ENCODE results near the gene VSNL1. TPM values are rescaled to one million over a fixed set of nuclear protein-coding genes. Genes with fewer than 3 reads are reported as not detected.

The VSNL1 gene
- total and polyA plus RNA-seq, 2 experiments from 2014 or later, result 102 to 112 TPM

DNA sequence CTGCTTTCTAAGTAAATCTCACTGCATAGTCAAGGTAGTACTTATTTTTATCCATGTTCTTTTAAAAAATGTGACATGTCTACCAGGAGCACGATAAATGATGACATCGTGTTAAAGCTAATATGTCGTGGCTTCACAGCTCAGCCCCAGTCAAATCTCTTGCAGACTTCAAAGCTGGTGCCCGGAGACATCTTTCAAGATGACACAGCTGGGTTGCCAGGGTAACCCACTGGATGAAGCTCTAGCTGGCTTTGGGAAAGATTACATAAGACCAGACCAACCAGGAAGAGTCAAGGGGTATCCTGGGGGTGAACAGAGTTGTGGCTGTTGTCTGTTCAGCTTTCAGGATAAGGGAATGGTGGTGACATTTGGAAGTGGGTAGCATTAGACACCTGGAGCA, 67.8 kb downstream of the VSNL1 start (continued):
- TF ChIP-seq ZNF462 (CRISPR knock-in tag; IDR thresholded peaks at IDR 0.05) (no peak), STAT1 (IDR thresholded peaks at IDR 0.05; ENCODE audit: unreplicated experiment) (no peak)

GRCh38 chr2:17610521-17610920, 70.0 kb downstream of the VSNL1 start:
- Histone ChIP-seq H3K9me2 (ENCODE audit: insufficient read depth) (0 out of 2 replicates have a peak, but pooled peaks cover 6% of the 10 kb centered on the region), H3K4me1 (ENCODE audit: insufficient read depth) (peaks cover 24% of the 10 kb centered on the region), H4K20me1 (replicated peaks; ENCODE audit: insufficient read depth) (peaks cover 18% of the 10 kb centered on the region; the same call in 1 of the 2 replicates), H3K4me3 (no peak overlapping the region), H3K79me2 (replicated peaks; ENCODE audit: insufficient read depth) (no peaks in the 10 kb centered on the region), H3K27ac (ENCODE audit: low read depth) (no peak overlapping the region), H2AFZ (no peak overlapping the region), H3K4me2 (no peak overlapping the region), H3K36me3 (ENCODE audit: insufficient read depth) (0 out of 2 replicates have a peak, but pooled peaks cover 3% of the 10 kb centered on the region), H3F3A (replicated peaks; ENCODE audit: low read depth) (no peaks in the 10 kb centered on the region), H3K27me3 (ENCODE audit: insufficient read depth) (no peaks in the 10 kb centered on the region)
- peaks cover 4% of the 10 kb centered on the region for H3K27me3 Mint-ChIP-seq (ENCODE audit: insufficient read depth, low read depth, poor library complexity)
- H3K9me3 Mint-ChIP-seq, result no peaks in the 10 kb centered on the region
- no peak for ATAC-seq
- no peak overlapping the region for H3K4me3 Mint-ChIP-seq
- peaks cover 24% of the 10 kb centered on the region for H3K4me1 Mint-ChIP-seq
- DNase-seq (ENCODE audit: low spot score), result no peak
- H3K27ac Mint-ChIP-seq, result no peak overlapping the region
- H3K36me3 Mint-ChIP-seq (ENCODE audit: low read depth), result peaks cover 14% of the 10 kb centered on the region
- TF ChIP-seq NANOG (IDR thresholded peaks at IDR 0.05; ENCODE audit: borderline replicate concordance) (no peak), CTCF (conservative IDR thresholded peaks at IDR 0.05; ENCODE audit: low read depth in 2 of 2) (no peak)

Data from GM23338 (cell line).